ENCODE measurements around the gene ELOVL6. TPM values are rescaled to one million over a fixed set of nuclear protein-coding genes. Genes with fewer than 3 reads are reported as not detected.

Gene ELOVL6
- total and polyA plus RNA-seq, 9 of the 15 experiments (the other 6 are each of a cell fraction or from before 2014, with no cell fraction given) = 18.3 to 82.6 (median 46.0) TPM

GRCh38 chr4:110109455-110109854 lies 89.0 kb downstream of the ELOVL6 start:
- CTCF ChIA-PET (ENCODE audit: low intra/inter-chr PET ratio) = no interaction called here
- Histone ChIP-seq H3K27ac (ENCODE audit: extremely low read depth, low read depth, low read length) (no peak overlapping the region), H3K27me3 (ENCODE audit: control insufficient read depth in 2 of 2, insufficient read depth in 2 of 2, low read length in 2 of 2) (no peaks in the 10 kb centered on the region), H4K20me1 (replicated peaks; ENCODE audit: control insufficient read depth, insufficient read depth, low read length) (no peaks in the 10 kb centered on the region), H3K4me3 (no peak overlapping the region), H3K9me1 (ENCODE audit: control insufficient read depth, insufficient read depth, low read length) (no peaks in the 10 kb centered on the region), H3K9me3 (replicated peaks; ENCODE audit: control insufficient read depth, insufficient read depth, low read depth, low read length) (no peaks in the 10 kb centered on the region), H3K79me2 (ENCODE audit: control insufficient read depth, insufficient read depth, low read length) (peaks cover 11% of the 10 kb centered on the region; the same call in 2 of the 3 replicates), H3K4me1 (replicated peaks in 1 of 2; ENCODE audit: control insufficient read depth in 2 of 2, insufficient read depth in 2 of 2, low read length in 2 of 2) (peaks cover 0 to 6% of the 10 kb centered on the region in 2 experiments; a peak in 2 of 5 replicates), H3K4me2 (ENCODE audit: insufficient read depth, low read length) (no peak overlapping the region), H2AFZ (ENCODE audit: low read depth, low read length) (no peak overlapping the region), H3K9ac (ENCODE audit: insufficient read depth in 1 of 2, low read depth in 2 of 2, low read length in 2 of 2) (no peak overlapping the region), H3K36me3 (ENCODE audit: control insufficient read depth, insufficient read depth, low read length) (peaks cover 49% of the 10 kb centered on the region)
- POLR2A ChIA-PET = no interaction called here
- ATAC-seq (no peak), DNase-seq (ENCODE audit: extremely low read depth in 1 of 4, low spot score in 3 of 4) (no peak), FAIRE-seq (no peak)
- in situ Hi-C loops (cut with MboI) (no loop called here), intact Hi-C loops (cut with micrococcal nuclease) (no loop called here)
- no TSS peak for BruUV-seq (replicated peaks)
- WGBS (ENCODE audit: insufficient coverage, low coverage, missing lambda C conversion rate) = 82% methylated on average over 3 of the region's 3 CpGs
- no peak for TF ChIP-seq ZNF639 (CRISPR knock-in tag; conservative IDR thresholded peaks at IDR 0.05 in 1 of 2, IDR thresholded peaks at IDR 0.05 in 1 of 2)
- no peak for TF ChIP-seq ZKSCAN8 (CRISPR knock-in tag; IDR thresholded peaks at IDR 0.05)
- no peak for TF ChIP-seq HBP1 (CRISPR knock-in tag; IDR thresholded peaks at IDR 0.05)
- no peak for TF ChIP-seq TCF7L2 (IDR thresholded peaks at IDR 0.05; ENCODE audit: low read depth, low read length)
- no peak for TF ChIP-seq ZNF134 (CRISPR knock-in tag; conservative IDR thresholded peaks at IDR 0.05)
- no peak for TF ChIP-seq GTF2A2 (tag; IDR thresholded peaks at IDR 0.05)
- TF ChIP-seq SRF (CRISPR knock-in tag; IDR thresholded peaks at IDR 0.05) = no peak
- no peak for TF ChIP-seq REST (IDR thresholded peaks at IDR 0.05; ENCODE audit: borderline replicate concordance)
- no peak for TF ChIP-seq REST (CRISPR knock-in tag; IDR thresholded peaks at IDR 0.05; ENCODE audit: low read depth)
- no peak for TF ChIP-seq SIN3A (IDR thresholded peaks at IDR 0.05; ENCODE audit: borderline replicate concordance in 2 of 2, control insufficient read depth in 1 of 2, low read depth in 2 of 2, low read length in 2 of 2)
- no peak for TF ChIP-seq KDM1A (IDR thresholded peaks at IDR 0.05)
- TF ChIP-seq ZNF699 (CRISPR knock-in tag; IDR thresholded peaks at IDR 0.05; ENCODE audit: insufficient replicate concordance) = no peak
